WTC11 (cell line): Measurements from ENCODE around the gene CIART. TPM values are rescaled to one million over a fixed set of nuclear protein-coding genes. Genes with fewer than 3 reads are reported as not detected.

ENCODE experiments used
- CREM ChIP-seq: sonication (generic); formaldehyde crosslinking; IDR thresholded peaks from 2 replicates; pipeline ENCODE4 v1.8.1; 2022; ENCODE audit warnings: mild to moderate bottlenecking, missing genetic modification reagents, moderate library complexity
- ETV6 ChIP-seq: sonication (generic); formaldehyde crosslinking; IDR thresholded peaks from 2 replicates; pipeline ENCODE4 v1.8.1; 2022; ENCODE audit warnings: mild to moderate bottlenecking, missing genetic modification reagents
- FOXK1 ChIP-seq: sonication (generic); formaldehyde crosslinking; IDR thresholded peaks from 2 replicates; pipeline ENCODE4 v1.8.0; 2022; ENCODE audit warnings: mild to moderate bottlenecking, moderate library complexity, missing genetic modification reagents
- GABPB1 ChIP-seq: sonication (generic); formaldehyde crosslinking; IDR thresholded peaks from 2 replicates; pipeline ENCODE4 v1.8.1; 2023; ENCODE audit warnings: mild to moderate bottlenecking, missing genetic modification reagents
- GRHL2 ChIP-seq: fragments of 250-450 bp; sonication (Bioruptor Pico); IDR thresholded peaks from 2 replicates; pipeline ENCODE4 v1.8.0; 2022; ENCODE audit warnings: mild to moderate bottlenecking, moderate library complexity; ENCODE audit not compliant: insufficient replicate concordance, severe bottlenecking
- IRF2 ChIP-seq: sonication (generic); formaldehyde crosslinking; IDR thresholded peaks from 2 replicates; pipeline ENCODE4 v1.8.0; 2022; ENCODE audit warnings: low read depth, missing genetic modification reagents, borderline replicate concordance
- MYBL2 ChIP-seq: sonication (generic); formaldehyde crosslinking; IDR thresholded peaks from 2 replicates; pipeline ENCODE4 v1.8.1; 2023; ENCODE audit warnings: mild to moderate bottlenecking, moderate library complexity, missing genetic modification reagents
- SP1 ChIP-seq: sonication (generic); formaldehyde crosslinking; conservative IDR thresholded peaks from 2 replicates; pipeline ENCODE4 v1.8.1; 2022; ENCODE audit warnings: missing genetic modification reagents
- TEAD4 ChIP-seq: sonication (generic); formaldehyde crosslinking; IDR thresholded peaks from 2 replicates; pipeline ENCODE4 v1.8.0; 2022; ENCODE audit warnings: mild to moderate bottlenecking, missing genetic modification reagents
- total RNA-seq: library from RNA; stranded (reverse); gene quantifications from 3 replicates; pipeline ENCODE4 v1.2.3, GENCODE V29; 2021
- TF ChIP-seq, protein P1 (sequence below): sonication (generic); formaldehyde crosslinking; IDR thresholded peaks from 2 replicates; pipeline ENCODE4 v1.8.0; 2023; ENCODE audit warnings: missing genetic modification reagents, mild to moderate bottlenecking, borderline replicate concordance
- TF ChIP-seq, protein P2 (sequence below): sonication (generic); formaldehyde crosslinking; IDR thresholded peaks from 2 replicates; pipeline ENCODE4 v1.8.0; 2022; ENCODE audit warnings: mild to moderate bottlenecking, missing genetic modification reagents
- TF ChIP-seq, protein P3 (sequence below): sonication (generic); formaldehyde crosslinking; IDR thresholded peaks from 2 replicates; pipeline ENCODE4 v1.8.0; 2023; ENCODE audit warnings: mild to moderate bottlenecking, missing genetic modification reagents
- TF ChIP-seq, protein P4 (sequence below): sonication (generic); formaldehyde crosslinking; IDR thresholded peaks from 2 replicates; pipeline ENCODE4 v1.8.1; 2023; ENCODE audit warnings: mild to moderate bottlenecking, missing genetic modification reagents, moderate library complexity
- TF ChIP-seq, protein P5 (sequence below): sonication (generic); formaldehyde crosslinking; IDR thresholded peaks from 2 replicates; pipeline ENCODE4 v1.8.1; 2023; ENCODE audit warnings: mild to moderate bottlenecking, moderate library complexity, missing genetic modification reagents
- TF ChIP-seq, protein P6 (sequence below): sonication (generic); formaldehyde crosslinking; IDR thresholded peaks from 2 replicates; pipeline ENCODE4 v1.8.1; 2023; ENCODE audit warnings: mild to moderate bottlenecking, missing genetic modification reagents

CIART gene
- total RNA-seq, 1 experiment from 2014 or later, result 7.8 TPM

GRCh38 chr1:150235852-150236613 is 46.3 kb upstream of the CIART start, which contains the start of gene ANP32E (continued):
- TF ChIP-seq, protein P1, sequence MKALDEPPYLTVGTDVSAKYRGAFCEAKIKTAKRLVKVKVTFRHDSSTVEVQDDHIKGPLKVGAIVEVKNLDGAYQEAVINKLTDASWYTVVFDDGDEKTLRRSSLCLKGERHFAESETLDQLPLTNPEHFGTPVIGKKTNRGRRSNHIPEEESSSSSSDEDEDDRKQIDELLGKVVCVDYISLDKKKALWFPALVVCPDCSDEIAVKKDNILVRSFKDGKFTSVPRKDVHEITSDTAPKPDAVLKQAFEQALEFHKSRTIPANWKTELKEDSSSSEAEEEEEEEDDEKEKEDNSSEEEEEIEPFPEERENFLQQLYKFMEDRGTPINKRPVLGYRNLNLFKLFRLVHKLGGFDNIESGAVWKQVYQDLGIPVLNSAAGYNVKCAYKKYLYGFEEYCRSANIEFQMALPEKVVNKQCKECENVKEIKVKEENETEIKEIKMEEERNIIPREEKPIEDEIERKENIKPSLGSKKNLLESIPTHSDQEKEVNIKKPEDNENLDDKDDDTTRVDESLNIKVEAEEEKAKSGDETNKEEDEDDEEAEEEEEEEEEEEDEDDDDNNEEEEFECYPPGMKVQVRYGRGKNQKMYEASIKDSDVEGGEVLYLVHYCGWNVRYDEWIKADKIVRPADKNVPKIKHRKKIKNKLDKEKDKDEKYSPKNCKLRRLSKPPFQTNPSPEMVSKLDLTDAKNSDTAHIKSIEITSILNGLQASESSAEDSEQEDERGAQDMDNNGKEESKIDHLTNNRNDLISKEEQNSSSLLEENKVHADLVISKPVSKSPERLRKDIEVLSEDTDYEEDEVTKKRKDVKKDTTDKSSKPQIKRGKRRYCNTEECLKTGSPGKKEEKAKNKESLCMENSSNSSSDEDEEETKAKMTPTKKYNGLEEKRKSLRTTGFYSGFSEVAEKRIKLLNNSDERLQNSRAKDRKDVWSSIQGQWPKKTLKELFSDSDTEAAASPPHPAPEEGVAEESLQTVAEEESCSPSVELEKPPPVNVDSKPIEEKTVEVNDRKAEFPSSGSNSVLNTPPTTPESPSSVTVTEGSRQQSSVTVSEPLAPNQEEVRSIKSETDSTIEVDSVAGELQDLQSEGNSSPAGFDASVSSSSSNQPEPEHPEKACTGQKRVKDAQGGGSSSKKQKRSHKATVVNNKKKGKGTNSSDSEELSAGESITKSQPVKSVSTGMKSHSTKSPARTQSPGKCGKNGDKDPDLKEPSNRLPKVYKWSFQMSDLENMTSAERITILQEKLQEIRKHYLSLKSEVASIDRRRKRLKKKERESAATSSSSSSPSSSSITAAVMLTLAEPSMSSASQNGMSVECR, result peak; percentile 56; the same call in 1 of the 2 replicates
- no peak for TF ChIP-seq IRF2 (CRISPR knock-in tag)
- TF ChIP-seq CREM, result peak; percentile 80; the same call in 1 of the 2 replicates
- peak; percentile 95 for TF ChIP-seq MYBL2 (CRISPR knock-in tag)
- TF ChIP-seq, protein P2, sequence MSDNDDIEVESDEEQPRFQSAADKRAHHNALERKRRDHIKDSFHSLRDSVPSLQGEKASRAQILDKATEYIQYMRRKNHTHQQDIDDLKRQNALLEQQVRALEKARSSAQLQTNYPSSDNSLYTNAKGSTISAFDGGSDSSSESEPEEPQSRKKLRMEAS, result peak; percentile 71; the same call in 1 of the 2 replicates
- TF ChIP-seq FOXK1, result peak; percentile 81
- TF ChIP-seq SP1 (CRISPR knock-in tag), result peak; percentile 97
- TF ChIP-seq, protein P3, sequence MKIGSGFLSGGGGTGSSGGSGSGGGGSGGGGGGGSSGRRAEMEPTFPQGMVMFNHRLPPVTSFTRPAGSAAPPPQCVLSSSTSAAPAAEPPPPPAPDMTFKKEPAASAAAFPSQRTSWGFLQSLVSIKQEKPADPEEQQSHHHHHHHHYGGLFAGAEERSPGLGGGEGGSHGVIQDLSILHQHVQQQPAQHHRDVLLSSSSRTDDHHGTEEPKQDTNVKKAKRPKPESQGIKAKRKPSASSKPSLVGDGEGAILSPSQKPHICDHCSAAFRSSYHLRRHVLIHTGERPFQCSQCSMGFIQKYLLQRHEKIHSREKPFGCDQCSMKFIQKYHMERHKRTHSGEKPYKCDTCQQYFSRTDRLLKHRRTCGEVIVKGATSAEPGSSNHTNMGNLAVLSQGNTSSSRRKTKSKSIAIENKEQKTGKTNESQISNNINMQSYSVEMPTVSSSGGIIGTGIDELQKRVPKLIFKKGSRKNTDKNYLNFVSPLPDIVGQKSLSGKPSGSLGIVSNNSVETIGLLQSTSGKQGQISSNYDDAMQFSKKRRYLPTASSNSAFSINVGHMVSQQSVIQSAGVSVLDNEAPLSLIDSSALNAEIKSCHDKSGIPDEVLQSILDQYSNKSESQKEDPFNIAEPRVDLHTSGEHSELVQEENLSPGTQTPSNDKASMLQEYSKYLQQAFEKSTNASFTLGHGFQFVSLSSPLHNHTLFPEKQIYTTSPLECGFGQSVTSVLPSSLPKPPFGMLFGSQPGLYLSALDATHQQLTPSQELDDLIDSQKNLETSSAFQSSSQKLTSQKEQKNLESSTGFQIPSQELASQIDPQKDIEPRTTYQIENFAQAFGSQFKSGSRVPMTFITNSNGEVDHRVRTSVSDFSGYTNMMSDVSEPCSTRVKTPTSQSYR (CRISPR knock-in tag), result peak; percentile 51; the same call in 1 of the 2 replicates
- TF ChIP-seq, protein P4, sequence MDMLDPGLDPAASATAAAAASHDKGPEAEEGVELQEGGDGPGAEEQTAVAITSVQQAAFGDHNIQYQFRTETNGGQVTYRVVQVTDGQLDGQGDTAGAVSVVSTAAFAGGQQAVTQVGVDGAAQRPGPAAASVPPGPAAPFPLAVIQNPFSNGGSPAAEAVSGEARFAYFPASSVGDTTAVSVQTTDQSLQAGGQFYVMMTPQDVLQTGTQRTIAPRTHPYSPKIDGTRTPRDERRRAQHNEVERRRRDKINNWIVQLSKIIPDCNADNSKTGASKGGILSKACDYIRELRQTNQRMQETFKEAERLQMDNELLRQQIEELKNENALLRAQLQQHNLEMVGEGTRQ, result peak; percentile 26; the same call in 1 of the 2 replicates
- TF ChIP-seq GABPB1 (CRISPR knock-in tag), result peak; percentile 80
- TF ChIP-seq, protein P5, sequence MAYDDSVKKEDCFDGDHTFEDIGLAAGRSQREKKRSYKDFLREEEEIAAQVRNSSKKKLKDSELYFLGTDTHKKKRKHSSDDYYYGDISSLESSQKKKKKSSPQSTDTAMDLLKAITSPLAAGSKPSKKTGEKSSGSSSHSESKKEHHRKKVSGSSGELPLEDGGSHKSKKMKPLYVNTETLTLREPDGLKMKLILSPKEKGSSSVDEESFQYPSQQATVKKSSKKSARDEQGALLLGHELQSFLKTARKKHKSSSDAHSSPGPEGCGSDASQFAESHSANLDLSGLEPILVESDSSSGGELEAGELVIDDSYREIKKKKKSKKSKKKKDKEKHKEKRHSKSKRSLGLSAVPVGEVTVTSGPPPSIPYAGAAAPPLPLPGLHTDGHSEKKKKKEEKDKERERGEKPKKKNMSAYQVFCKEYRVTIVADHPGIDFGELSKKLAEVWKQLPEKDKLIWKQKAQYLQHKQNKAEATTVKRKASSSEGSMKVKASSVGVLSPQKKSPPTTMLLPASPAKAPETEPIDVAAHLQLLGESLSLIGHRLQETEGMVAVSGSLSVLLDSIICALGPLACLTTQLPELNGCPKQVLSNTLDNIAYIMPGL (CRISPR knock-in tag), result peak; percentile 55; the same call in 1 of the 2 replicates
- peak; percentile 84 for TF ChIP-seq ETV6 (CRISPR knock-in tag)
- TF ChIP-seq GRHL2, result no peak
- TF ChIP-seq, protein P6, sequence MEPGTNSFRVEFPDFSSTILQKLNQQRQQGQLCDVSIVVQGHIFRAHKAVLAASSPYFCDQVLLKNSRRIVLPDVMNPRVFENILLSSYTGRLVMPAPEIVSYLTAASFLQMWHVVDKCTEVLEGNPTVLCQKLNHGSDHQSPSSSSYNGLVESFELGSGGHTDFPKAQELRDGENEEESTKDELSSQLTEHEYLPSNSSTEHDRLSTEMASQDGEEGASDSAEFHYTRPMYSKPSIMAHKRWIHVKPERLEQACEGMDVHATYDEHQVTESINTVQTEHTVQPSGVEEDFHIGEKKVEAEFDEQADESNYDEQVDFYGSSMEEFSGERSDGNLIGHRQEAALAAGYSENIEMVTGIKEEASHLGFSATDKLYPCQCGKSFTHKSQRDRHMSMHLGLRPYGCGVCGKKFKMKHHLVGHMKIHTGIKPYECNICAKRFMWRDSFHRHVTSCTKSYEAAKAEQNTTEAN (CRISPR knock-in tag), result peak; percentile 100
- TF ChIP-seq TEAD4 (CRISPR knock-in tag), result no peak
- TF ChIP-seq, all 79 proteins: peak for 23
